OCI-LY3 (cell line): ENCODE data around the gene FSCN2.
"Not testable (repeated sequence)": the region's sequence is repeated elsewhere in the genome, so short reads cannot be mapped to it uniquely, and the experiment has no call there.

Experiments used
- H2AFZ ChIP-seq: fragments of 200-600, 300-600 bp; shearing (Covaris generic); 2 replicates; pipeline ENCODE4 v1.6.0; 2014; ENCODE audit warnings: antibody characterized with exemption, low read depth, low read length
- H3K27ac ChIP-seq: fragments of 200-600, 300-600 bp; sonication (generic); 2 replicates; pipeline ENCODE4 v1.5.1; 2014; ENCODE audit warnings: mild to moderate bottlenecking, low read length, moderate library complexity, mixed read lengths
- H3K27me3 ChIP-seq: fragments of 200-600, 300-600 bp; sonication (generic); 2 replicates; pipeline ENCODE4 v1.6.1; 2014; ENCODE audit warnings: low read depth, low read length, mixed read lengths
- H3K36me3 ChIP-seq: fragments of 200-600, 300-600 bp; sonication (generic); replicated peaks from 2 replicates; pipeline ENCODE3; 2014; ENCODE audit warnings: low read depth, low read length, mixed read lengths
- H3K4me1 ChIP-seq: fragments of 300-600, 200-600 bp; sonication (generic); 2 replicates; pipeline ENCODE4 v1.6.1; 2014; ENCODE audit warnings: low read length, mixed read lengths
- H3K4me2 ChIP-seq: fragments of 200-600, 300-600 bp; sonication (generic); 2 replicates; pipeline ENCODE4 v1.6.1; 2014; ENCODE audit warnings: low read length, mixed read lengths
- H3K4me3 ChIP-seq: fragments of 300-600, 200-600 bp; sonication (generic); 2 replicates; pipeline ENCODE4 v1.5.1; 2014; ENCODE audit warnings: antibody characterized with exemption, mild to moderate bottlenecking, low read length, moderate library complexity
- H3K79me2 ChIP-seq: fragments of 300-600, 200-600 bp; shearing (Covaris generic); 2 replicates; pipeline ENCODE4 v1.6.1; 2014; ENCODE audit warnings: mild to moderate bottlenecking, low read length, mixed read lengths
- H3K9ac ChIP-seq: fragments of 300-600, 200-600 bp; shearing (Covaris generic); 2 replicates; pipeline ENCODE4 v1.6.0; 2014; ENCODE audit warnings: mild to moderate bottlenecking, low read length, moderate library complexity
- H3K9me3 ChIP-seq: fragments of 200-600, 300-600 bp; shearing (Covaris generic); 2 replicates; pipeline ENCODE4 v1.6.1; 2014; ENCODE audit warnings: low read length, mixed read lengths; ENCODE audit not compliant: insufficient read depth
- H4K20me1 ChIP-seq: fragments of 200-600, 300-600 bp; sonication (generic); 2 replicates; pipeline ENCODE4 v1.6.1; 2016; ENCODE audit warnings: low read length, mixed read lengths; ENCODE audit not compliant: insufficient read depth
- CTCF ChIP-seq: fragments of 200-600, 300-600 bp; sonication (generic); IDR thresholded peaks from 2 replicates; pipeline ENCODE4 v1.5.1; 2014; ENCODE audit warnings: antibody characterized with exemption, low read length, low read depth
- EZH2phosphoT487 ChIP-seq: fragments of 200-600 bp; shearing (Covaris generic); IDR thresholded peaks from 2 replicates; pipeline ENCODE4 v1.6.1; 2018; ENCODE audit warnings: antibody characterized with exemption, mixed run types, low read depth

The FSCN2 gene

GRCh38 chr17:81528651-81529436, 667 bp downstream of the FSCN2 start:
- no peak overlapping the region for H3K9ac ChIP-seq
- no peaks in the 10 kb centered on the region for H3K79me2 ChIP-seq
- H2AFZ ChIP-seq: no peak overlapping the region
- TF ChIP-seq CTCF (no peak), EZH2phosphoT487 (no peak)
- no peaks in the 10 kb centered on the region for H4K20me1 ChIP-seq
- no peaks in the 10 kb centered on the region for H3K36me3 ChIP-seq
- H3K27me3 ChIP-seq: no peaks in the 10 kb centered on the region
- no peak overlapping the region for H3K4me3 ChIP-seq
- H3K9me3 ChIP-seq: no peaks in the 10 kb centered on the region
- no peak overlapping the region for H3K4me2 ChIP-seq
- H3K27ac ChIP-seq: no peak overlapping the region
- no peaks in the 10 kb centered on the region for H3K4me1 ChIP-seq

DNA sequence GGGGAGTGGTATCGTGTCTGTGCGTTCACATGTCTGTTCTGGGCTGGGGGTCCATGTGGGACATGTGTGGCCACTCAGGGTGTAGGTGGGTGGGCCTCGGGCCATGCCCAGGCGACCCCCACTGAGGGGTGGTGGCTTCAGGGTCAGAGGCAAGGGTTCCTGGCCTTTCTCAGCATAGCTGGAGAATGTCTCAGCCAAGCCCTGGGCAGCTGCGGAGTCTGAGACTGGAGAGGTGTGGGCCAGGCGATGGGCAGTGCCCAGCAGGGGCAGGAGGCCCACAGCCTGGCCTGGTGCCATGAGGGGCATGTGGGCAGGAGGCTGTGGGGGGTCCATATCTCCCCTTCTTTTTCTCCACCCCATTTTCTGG, 1.2 kb downstream of the FSCN2 start:
- Histone ChIP-seq H4K20me1 (no peaks in the 10 kb centered on the region), H3K27me3 (no peaks in the 10 kb centered on the region), H3K27ac (no peak overlapping the region), H3K36me3 (no peaks in the 10 kb centered on the region), H2AFZ (no peak overlapping the region), H3K4me3 (no peak overlapping the region), H3K79me2 (no peaks in the 10 kb centered on the region), H3K9ac (no peak overlapping the region), H3K4me2 (no peak overlapping the region), H3K4me1 (no peaks in the 10 kb centered on the region), H3K9me3 (no peaks in the 10 kb centered on the region)
- no peak for TF ChIP-seq EZH2phosphoT487
- TF ChIP-seq CTCF: no peak

DNA sequence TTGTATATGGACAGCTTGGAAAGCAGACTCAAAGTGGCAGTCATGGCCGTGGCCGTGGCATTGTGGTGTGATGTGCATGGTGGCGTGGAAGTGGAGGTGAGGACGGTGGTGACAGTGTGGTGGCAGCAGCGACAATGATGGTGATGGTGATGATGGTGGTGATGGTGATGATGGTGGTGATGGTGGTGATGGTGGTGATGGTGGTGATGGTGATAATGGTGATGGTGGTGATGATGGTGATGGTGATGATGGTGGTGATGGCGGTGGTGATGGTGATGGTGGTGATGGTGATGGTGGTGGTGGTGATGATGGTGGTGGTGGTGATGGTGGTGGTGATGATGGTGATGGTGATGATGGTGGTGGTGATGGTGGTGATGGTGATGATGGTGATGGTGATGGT, 2.8 kb downstream of the FSCN2 start:
- not testable (repeated sequence) for H3K36me3 ChIP-seq, H3K4me2 ChIP-seq, H3K27me3 ChIP-seq, H3K79me2 ChIP-seq, H4K20me1 ChIP-seq, H3K27ac ChIP-seq, H3K9me3 ChIP-seq, H2AFZ ChIP-seq, H3K9ac ChIP-seq, H3K4me1 ChIP-seq, H3K4me3 ChIP-seq

DNA sequence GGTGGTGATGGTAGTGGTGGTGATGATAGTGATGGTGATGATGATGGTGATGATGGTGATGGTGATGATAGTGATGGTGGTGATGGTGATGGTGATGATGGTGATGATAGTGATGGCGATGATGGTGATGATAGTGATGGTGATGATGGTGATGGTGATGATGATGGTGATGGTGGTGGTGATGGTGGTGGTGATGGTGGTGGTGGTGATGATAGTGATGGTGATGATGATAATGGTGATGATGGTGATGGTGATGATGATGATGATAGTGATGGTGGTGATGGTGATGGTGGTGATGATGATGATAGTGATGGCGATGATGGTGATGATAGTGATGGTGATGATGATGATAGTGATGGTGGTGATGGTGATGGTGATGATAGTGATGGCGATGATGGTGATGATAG, 3.8 kb downstream of the FSCN2 start:
- not testable (repeated sequence) for H3K4me3 ChIP-seq, H3K27me3 ChIP-seq, H3K27ac ChIP-seq, H2AFZ ChIP-seq, H3K36me3 ChIP-seq, H4K20me1 ChIP-seq, H3K79me2 ChIP-seq, H3K4me1 ChIP-seq, H3K4me2 ChIP-seq, H3K9me3 ChIP-seq, H3K9ac ChIP-seq

DNA sequence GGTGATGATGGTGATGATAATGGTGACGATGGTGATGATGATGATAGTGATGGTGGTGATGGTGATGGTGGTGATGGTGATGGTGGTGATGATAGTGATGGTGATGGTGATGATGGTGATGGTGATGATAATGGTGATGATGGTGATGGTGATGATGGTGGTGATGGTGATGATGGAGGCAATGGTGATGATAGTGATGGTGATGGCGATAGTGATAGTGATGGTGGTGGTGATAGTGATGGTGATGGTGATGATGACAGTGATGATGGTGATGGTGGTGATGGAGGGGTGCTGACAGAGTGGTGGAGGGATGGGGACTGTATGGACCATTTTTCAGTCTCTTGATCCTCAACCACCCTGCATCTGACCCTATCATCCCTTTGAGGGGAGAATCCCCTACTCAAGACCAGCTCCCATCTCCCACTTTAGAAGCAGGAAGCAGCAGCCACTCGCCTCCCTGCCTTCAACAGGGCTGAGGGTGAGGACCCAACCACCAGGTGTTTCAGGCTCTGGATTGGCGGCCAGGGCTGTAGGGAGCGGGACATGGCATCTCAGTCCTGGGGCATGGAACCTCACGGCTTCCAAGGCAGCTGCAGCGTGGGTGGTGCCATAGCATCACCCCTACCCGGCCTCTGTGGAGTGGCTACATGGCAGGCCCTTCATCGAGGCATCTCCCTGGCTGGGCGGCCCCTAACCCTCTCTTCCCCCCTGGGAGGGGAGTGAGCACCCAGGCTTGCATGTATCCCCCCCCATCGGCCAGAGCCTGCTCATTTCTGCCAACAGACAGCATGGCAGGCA, 4.5 kb downstream of the FSCN2 start:
- no peaks in the 10 kb centered on the region for H3K9me3 ChIP-seq
- TF ChIP-seq EZH2phosphoT487: no peak
- no peak for TF ChIP-seq CTCF
- H3K27me3 ChIP-seq: no peaks in the 10 kb centered on the region
- no peaks in the 10 kb centered on the region for H4K20me1 ChIP-seq
- H3K9ac ChIP-seq: no peak overlapping the region
- H3K4me2 ChIP-seq: no peak overlapping the region
- H3K36me3 ChIP-seq: no peaks in the 10 kb centered on the region
- no peak overlapping the region for H3K4me3 ChIP-seq
- H3K27ac ChIP-seq: no peak overlapping the region
- no peaks in the 10 kb centered on the region for H3K79me2 ChIP-seq
- H2AFZ ChIP-seq: no peak overlapping the region
- H3K4me1 ChIP-seq: no peaks in the 10 kb centered on the region
